HG03039 (cell line): ENCODE measurements around the gene CEACAM3.

Experiments used
- ATAC-seq: cut with Tn5 transposase; IDR thresholded peaks from one replicate; pipeline ENCODE4 v1.9.1; 2021; ENCODE audit warnings: mild to moderate bottlenecking, moderate library complexity; ENCODE audit not compliant: unreplicated experiment

The CEACAM3 gene

DNA sequence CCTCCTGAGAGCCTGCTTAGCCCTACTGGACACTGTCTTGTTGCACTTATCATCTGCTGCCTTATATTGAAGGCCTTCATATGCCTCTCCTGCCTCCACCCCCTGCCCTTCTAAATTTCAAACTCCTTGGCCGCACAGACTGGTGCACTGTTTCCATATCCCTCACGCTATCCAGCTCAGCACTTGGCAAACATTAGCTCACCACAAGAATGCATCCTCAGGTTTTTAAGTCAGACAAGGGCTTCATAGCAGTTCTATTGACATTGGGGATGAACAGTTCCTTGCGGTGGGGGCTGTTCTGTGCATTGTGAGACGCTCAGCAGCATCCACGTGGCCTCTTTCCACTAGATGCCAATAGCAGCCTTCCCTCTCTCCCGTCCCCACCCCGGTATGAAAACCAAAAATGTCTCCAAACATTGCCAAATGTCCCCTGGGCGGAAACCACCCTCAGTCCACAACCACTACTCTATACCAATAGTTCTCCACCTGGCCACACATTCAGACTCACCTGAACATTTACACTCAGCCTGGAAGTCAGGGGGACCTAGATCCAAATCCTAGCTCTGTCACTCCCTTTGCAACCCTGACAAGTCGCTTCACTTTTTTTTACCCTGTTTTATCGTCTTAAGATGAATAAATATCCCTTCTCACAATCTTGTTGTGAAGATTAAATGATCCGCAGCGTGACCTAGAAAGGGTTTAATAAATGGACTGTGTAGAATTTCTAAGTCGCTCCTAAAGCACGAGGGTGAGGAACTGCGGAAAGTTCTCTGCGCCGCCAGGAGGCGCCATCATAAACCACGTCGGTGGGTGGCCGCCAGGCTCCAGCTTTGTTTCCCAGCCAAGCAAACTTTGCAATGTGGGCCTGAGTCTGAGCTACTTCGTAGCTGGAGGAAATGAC, 3.6 kb upstream of the CEACAM3 start:
- ATAC-seq = no peak

DNA sequence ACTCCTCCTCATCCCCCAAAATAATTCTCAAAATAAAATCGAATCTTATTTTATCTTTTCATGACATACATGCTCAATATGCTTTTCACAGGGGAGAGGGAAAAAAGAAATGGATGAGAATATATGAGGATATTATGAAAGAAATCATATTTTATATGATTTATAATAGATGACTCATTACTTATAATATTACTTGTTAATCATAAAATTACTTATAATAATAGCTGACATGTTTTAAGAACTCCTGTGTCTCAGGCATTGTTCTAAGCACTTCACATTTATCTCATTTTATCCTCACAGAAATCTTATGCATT, 3.0 kb upstream of the CEACAM3 start:
- ATAC-seq = no peak

- no peak for ATAC-seq
Measured at GRCh38 chr19:41795031-41795461, 1.3 kb upstream of the CEACAM3 start.

- no peak for ATAC-seq
Measured at GRCh38 chr19:41796901-41797300, 514 bp downstream of the CEACAM3 start.

DNA sequence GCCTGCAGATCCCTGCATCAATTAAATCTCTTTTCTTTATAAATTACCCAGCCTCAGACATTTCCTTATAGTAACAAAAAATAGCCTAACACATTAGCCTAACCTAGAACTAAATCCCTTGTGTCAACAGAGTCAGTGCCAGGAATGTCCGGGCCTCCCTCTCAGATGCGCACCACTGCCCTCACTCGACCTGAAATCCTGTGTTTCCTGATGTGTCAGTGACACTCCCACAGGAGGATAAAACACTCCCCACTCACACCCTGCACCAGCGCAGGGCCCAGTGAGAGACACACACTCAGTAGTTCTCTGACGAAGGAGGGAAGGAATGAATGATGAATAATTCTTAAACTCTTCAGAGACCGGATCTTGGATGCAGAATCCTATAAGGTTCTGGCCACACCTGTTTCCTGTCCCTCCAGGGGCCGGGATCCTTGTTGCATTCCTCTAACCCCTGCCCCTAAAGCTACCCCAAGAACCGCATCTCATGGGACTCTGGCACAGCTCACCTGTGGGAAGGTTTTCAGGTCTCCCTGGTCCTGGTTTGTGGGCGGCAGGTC, 3.1 kb downstream of the CEACAM3 start:
- ATAC-seq = no peak

DNA sequence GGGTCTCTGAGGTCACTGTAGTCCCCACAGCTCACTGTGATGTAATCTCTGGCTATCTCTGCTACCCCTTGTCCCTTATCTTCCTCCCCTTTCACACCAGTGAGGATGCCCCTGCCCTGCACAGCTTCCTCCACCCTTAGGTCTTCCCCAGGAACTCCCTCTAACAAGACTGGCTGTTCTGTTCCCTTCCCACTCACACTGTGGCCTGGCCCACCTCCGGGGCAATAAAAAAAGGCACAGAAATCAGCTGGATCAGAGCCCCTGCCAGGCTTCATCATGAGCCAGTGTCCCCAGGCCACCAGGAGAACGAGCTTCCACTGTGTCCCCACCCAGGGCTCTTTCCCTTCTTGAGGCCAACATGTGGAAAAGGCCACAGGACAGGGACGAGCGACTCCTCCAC, 4.6 kb downstream of the CEACAM3 start:
- ATAC-seq = no peak

DNA sequence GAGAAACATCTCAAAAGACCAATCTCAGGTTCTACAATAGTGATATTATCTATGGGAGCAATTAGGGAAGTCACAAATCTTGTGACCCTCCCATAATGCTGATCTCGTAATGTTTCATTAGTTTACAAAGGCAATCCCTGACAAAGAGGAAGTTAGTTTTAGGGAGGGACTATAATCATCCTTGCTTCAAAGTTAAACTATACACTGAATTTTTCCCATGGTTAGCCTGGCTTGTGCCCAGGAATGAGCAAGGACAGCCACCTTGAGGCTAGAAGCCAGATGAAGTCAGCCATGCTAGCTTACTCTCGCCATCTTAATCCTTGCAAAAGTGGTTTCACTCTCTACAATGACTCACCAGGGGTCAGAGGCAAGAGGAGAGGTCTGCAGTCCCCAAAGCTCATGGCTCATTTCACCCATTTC, 5.4 kb downstream of the CEACAM3 start:
- ATAC-seq = no peak

DNA sequence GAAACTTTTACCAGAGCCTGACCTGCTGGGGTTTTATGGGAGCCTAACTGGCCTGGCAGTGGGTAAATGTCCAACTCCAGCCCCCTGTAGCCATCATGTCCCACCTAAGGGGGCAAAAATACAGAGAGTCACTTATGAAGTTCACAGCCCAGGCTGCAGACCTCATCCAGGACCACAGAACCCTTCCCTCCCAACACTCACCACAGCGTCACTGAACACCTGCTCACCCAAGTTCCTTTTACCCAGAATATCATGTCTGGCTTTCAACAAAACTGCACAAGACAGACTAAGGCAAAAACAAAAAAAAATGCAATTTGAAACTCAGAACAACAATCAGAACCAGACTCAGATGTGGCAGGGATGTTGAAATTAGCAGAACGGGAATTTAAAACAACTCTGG, 6.4 kb downstream of the CEACAM3 start:
- ATAC-seq = no peak

GRCh38 chr19:41804336-41804735, 7.9 kb downstream of the CEACAM3 start:
- no peak for ATAC-seq

DNA sequence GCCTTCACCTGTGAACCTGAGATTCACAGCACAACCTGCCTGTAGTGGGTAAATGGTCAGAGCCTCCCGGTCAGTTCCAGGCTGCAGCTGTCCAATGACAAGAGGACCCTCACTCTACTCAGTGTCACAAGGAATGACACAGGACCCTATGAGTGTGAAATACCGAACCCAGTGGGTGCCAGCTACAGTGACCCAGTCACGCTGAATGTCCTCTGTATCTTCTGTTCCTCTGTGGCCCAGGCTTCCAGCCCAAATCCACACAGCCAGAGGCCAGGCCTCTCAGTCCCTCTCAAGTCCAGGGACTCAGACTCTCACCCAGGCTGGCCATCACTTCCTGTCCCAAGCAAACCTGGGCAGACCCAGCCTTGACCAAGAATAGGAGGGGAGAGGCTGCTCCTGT, 10.8 kb downstream of the CEACAM3 start:
- ATAC-seq = no peak

DNA sequence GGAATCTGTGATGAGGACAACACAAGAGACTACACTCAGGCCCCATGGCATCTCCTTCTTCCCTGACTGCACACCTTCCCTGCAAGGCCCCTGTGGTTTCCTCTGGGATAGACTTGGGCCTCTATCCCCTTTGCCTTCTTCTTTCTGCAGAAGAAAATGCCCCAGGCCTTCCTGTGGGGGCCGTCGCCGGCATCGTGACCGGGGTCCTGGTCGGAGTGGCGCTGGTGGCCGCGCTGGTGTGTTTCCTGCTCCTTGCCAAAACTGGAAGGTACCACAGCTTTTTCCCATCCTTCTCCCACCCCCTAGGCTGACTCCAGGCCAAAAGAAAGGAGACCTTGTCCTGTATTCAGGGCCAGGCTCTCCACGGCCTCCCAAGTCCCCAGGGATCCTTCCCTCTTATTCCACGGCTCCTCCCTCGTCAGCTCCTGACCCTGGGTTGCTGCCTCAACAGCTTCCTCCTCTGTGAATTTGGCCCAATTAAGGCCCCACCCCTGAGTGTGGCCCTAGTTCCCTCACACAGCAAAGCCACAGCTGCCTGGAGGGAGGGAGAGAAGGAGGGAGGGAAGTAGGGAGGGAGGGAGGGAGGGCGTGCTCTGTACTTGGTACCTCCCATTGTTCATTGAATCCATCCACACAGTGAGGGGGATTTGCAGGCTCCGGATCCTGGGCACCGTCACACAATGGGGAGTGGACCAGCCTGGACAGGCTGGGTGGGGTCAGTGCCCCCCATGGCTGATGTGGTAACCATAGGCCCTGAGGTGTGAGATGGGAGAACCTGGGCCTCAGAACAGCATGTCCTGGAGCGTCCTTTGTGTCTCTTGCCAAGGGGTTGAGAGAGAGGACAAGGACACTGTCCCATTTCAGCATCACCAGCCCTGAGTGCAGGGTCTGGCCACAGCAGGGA, 12.5 kb downstream of the CEACAM3 start:
- no peak for ATAC-seq

- no peak for ATAC-seq
Measured at GRCh38 chr19:41810301-41810700, 13.9 kb downstream of the CEACAM3 start.

DNA sequence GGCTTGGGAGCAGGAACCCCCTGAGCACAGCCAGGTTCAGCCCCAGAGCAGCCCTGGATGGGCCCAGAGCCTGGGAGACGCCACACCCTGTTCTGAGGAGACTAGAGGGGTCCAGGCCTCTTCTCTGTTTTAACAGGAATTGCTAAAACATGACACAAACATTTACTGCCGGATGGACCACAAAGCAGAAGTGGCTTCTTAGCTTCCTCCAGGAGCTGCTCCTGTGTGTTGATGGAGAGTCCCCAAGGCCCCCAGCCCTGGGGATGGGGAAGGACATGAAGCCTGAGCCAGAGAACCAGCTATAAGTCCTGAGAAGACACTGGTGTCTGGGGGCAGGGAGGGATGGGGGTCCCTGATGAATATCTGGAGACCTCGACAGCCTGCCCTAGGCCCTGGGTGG, 14.6 kb downstream of the CEACAM3 start:
- ATAC-seq = no peak

DNA sequence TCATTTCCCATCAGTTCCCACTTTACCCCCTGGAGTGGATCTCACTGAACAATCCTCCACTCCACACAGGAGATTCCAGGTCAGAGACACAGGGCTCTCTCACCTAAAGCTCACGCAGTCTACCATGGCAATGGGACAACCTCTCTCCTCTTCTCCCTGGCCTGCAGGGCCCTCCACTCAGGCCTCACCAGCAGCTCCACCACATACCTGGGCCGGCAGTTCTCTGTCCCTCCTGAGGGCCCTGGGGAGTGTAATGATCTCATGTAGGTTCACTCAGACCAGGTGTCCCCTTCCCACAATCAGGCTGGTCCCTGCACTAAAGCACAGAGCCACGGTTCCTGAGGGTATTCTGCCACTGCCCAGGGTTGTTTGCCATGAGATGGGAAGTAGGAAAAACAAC, 15.6 kb downstream of the CEACAM3 start:
- no peak for ATAC-seq

DNA sequence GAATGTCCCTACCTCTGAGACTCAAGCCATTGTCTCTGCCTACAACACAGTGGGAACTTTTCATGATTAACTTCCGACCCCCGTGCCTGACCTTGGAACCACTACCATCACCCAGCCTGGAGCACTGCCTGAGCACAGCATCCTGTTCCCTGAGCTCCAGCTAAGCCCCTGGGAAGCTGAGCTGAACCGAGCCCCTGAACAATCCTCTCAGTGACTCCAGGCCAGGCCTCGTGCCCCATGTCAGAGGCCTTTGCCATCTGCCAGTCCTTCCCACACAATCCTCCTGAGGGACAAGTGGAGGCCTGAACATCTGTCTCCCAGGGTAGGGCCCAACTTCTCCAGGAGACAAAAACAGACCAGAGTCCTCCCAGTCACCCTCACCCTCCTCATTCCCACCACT, 17.5 kb downstream of the CEACAM3 start:
- ATAC-seq = no peak

DNA sequence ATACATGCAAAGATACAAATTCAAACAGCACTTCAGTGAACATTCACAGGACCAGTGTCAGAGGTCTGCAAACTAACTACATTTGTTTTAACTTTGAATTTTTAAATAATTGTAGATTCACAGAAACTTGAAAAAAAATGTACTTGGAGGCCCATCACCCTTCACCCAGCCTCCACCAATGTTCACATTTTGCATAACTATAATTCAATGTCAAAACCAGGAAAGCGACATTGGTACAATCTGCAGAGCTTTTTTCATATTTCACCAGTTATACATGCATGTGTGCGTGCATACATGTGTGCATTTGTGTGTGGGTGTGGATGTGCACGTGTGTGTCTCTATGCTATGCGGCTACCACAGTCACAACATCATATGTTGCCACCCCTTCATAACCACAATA, 18.9 kb downstream of the CEACAM3 start:
- no peak for ATAC-seq

DNA sequence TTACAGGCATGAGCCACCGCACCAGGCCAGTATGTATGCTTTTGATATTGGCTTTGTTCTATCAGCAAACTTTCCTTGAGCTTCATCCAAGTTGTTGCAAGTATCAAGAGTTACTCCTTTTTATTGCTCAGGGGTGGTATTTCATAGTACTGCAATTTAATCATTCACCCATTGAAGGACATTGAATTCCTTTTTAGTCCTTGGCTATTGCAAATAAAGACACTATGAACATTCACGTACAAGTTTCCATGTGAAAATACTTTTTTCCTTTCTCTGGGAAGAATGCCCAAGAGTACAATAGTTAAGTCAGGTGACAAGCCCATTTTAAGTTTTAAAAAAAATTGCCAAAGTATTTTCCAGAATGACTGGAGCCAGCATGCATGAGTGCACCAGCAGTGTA, 20.4 kb downstream of the CEACAM3 start:
- no peak for ATAC-seq

- no peak for ATAC-seq
Measured at GRCh38 chr19:41821003-41821735, 24.8 kb downstream of the CEACAM3 start.

DNA sequence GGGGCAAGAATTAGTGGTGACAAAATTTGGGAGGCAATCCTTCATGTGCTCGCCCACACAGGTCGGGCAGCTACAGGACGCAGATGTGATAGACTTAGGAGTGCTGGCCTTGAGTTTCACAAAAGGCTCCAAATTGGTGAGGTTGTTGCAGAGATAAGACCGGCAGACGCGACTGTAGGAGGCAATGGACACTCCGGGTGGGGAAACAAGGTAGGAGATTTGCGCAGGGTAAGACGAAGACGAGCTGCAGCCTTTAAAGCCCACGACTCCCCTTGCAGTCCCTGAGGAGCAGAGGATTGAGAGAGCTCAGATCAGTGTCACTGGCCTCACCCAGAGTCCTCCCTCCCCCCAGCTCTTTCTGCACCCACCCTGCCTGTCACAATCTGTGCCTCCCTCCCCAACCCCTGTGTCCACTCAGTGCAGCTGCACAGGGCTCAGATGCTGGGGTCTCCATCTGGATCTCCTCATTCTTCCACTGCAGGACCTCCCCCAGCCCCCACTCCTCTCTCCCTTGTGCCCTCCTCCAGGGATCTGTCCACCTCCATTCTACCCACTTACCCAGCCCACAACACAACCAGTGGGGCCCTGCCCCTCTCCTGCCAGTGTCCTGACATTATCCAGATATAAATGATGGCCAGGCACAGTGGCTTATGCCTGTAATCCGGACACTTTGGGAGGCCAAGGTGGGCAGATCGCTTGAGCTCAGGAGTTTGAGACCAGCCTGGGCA, 41.8 kb downstream of the CEACAM3 start:
- no peak for ATAC-seq

GRCh38 chr19:41839211-41839610, 42.8 kb downstream of the CEACAM3 start:
- ATAC-seq = no peak
